Hypothalamus (tissue), 51 donors: ENCODE measurements around the gene FHIT.
A peak's percentile ranks its signal among the peaks of the same experiment; 100 is the strongest.

Experiments used
- DNase-seq, 51 donors: peaks; one replicate each; lab custom pipeline; 2025; lab: John Stamatoyannopoulos, UW

Gene FHIT

DNA sequence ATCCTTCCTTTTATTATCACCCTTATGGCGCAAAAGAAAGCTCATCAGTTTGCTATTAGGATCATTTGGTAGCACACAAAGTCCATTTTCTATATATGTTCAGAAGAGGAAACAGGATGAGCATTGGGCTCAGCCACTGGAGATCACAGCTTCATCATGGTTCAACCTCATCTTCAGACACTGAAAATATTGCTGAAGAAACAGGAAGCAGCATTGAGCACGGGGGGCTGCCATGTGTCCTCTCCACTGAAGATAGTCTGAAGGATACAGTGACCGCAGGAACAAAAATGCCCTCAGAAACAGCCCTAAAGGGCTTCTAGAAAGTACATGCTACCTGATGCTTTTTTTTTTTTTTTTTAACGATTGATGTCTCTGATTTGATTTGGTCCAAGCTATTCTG, 1366.2 kb downstream of the FHIT start:
- peak in 11 of 51 donors; percentile 2 to 28 (median 10) for DNase-seq

DNA sequence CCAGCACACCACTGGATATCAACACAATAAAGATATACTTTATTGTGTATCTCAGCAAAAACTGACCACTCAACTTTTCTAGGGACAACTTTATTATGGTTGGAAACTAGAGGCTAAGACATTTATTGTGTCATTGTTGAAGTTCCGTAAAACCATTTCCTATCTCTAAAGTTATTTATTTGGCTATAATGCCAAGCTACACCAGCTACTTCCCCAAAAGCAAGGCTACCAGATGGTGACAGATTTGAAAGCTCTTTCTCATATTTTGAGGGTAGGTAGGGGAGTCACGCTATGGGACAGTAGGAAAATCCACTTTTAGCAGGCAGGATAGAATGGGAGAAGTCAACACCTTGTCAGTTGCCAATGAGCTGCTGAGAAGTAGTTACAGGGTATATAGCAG, 1366.8 kb downstream of the FHIT start:
- DNase-seq: no peak

DNA sequence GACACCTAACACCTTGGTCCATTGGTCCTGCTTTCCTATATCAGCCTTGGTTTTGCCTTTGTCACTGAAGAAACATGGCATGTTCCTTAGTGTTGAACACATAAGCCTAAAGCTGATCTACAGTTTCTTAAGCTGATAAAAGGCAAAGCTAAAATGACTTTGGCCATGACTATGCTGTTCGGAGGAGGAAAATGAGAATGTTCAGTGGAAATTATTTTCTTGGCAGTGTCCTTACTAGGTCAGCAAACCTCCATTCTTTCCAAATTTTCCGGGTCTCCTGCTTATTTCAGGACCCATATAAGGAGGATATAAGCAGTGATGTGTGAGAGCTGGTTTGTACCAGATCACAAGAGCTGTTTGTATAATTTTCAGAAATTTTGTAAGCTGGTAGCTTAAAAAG, 1368.5 kb downstream of the FHIT start:
- DNase-seq: no peak

DNA sequence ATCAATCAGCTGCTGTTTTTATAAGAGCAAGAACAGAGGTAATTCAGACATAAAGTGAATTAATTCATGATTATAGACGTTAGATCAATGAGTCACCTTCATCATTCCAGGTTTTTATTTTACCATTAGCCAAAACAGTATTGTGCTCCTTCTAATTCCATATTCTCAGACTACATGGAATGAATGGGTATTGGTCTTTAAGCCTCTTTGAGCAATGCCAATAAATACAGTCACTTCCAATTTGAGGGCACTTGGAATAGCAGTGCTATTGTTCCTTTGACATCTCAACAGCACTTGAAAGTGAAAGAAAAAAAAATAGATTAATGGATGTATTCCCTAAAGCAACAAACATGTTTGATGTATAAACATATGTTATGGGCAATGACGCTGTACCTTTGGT, 1370.5 kb downstream of the FHIT start:
- DNase-seq: no peak

DNA sequence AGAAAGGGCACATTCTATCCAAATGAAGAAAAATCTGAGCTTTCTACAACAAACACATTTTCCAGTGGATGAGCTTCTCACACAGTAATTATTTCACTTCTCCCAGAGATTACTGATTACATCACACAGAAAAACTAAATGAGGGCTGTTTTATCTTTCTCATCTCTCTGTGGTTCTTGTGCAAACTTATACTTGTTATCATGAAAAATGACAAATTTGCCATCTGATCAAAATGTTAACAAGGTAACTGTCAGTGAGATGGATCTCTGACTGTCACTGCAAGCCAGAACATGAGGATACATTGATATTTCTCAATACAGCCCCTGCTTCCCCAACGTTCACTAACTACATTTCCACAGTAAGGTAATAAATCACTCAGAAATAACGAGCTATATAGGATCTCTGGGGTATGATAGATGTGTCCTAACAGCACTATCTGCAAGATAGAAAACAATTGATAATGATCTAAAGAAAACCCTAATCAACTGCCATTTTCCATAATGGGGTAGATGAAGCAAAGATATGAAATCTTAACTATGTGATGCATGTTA, 1372.1 kb downstream of the FHIT start:
- DNase-seq: no peak

DNA sequence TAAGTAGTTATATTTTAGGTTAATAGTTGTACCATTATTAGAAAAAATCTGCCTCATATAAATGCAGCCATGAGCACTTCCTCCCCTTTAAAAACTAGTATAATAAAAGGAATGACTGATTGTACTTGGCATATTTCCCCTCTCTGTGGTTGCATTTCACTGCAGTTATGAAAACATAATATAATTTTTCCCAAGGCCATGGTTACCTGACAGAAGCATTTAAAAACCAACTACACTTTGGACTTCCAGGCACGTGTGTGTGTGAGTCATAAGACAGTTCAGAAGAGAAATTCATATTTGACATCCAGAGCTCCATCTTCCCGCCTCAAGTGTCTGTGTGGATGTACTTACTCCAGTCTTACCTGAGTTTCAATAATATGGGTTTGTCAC, 1373.2 kb downstream of the FHIT start:
- DNase-seq: no peak

DNA sequence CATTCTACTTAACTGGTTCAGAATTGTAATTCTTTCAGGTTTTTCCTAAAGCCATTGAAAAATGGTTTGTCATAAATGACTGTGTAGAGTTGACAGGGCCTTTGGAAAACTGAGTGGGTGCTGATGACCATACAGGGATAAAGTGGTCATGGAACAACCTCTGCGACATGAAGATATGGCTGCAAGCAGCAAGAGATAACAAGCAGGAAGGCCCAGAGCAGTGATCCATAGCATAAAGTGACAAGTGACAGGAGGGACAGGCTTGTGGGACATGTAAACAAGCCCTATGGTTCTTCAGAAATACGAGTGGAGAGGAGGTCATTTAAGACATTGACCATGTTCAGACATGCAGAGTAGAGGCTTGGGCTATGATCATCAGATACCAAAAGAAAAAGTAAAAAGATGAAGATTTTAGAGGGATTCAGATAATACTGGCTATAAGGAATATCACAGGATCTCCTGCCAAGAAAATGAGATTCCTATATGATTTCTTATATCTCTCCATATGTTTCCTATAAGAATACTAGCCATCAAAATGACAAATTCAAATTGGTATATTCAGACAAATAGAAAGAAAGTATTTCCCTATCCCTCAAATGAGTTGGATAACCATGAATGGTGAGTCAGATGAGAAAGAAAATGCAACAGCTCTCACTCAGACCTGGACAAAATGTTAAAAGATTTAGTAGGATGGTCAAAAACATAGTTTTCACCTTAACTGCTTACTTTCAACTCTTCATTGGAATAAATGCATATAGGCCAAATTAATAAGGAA, 1373.8 kb downstream of the FHIT start:
- no peak for DNase-seq

DNA sequence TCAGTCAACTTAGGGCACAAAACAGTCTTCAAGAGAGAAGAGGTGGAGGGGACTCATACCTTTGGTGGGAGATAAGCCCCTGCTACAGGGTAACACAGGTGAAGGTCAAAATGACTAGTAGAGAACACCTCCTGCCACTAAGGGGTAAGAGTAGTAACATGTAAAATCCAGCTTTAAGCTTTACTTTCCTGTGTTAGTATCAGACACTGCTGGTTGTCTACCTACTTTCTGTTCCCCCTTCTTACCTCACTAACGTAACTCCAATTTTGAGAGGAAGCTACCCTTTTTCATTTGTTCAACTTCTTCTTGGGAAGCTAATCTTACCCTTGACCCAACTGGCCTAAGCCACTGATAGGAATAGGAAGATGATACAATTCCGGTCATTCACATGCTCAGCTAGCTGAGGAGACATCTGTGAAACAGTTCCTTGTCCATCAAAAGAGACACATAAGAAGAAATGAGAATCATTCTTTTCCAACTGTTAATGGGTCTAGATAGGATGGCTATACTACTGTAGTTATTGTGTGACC, 1374.7 kb downstream of the FHIT start:
- DNase-seq: peak in 2 of 51 donors; percentile 1 to 19

DNA sequence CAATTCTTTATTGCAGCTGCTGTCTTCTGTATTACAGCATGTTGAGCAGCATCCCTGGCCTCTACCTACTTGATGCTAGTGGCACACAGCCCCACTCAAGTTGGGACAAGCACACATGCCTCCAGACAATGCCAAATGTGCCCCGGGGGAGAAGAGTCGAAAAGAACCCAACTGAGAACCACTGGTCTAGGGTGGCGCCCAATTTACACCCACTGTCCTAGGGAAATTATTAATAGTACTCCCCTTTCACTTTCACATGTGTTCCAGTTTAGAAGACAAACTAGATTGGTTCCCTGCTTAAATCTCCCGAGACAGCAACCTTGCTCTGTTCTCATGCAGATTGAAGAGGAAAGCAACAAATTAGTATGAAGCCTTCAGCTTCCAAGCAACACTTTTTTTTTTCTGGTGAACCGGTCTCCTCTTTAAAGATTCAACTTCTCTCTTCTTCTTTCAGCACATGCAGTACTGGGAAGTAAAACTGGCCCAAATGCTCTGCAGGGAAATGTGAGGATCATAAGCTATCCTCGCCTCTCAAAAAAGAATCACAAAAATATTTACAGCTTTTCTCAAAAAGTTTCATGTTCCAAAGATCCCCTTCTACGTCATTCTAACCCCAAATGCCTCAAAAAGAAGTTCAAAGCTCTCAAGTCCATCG, 1377.5 kb downstream of the FHIT start:
- peak in 1 of 51 donors; percentile 8 for DNase-seq

DNA sequence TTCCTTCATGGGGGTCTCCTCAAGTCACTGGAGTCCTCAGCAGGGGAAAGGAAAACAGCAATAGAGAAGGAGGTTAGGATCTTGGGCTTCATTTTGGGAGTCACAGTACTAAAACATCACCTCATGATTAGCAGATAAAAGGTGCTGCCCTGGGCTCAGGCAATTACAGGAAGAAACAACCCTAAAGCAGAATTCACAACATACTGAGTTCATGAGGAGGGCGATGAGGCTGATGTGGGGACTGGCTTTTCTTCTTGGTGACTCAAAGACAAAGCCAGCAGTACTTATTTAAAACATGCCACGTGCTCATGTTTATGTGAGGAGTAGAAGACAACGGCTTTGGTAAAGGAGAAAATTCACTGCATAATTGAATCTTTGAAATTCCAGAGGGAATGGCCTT, 1379.1 kb downstream of the FHIT start:
- DNase-seq: no peak

DNA sequence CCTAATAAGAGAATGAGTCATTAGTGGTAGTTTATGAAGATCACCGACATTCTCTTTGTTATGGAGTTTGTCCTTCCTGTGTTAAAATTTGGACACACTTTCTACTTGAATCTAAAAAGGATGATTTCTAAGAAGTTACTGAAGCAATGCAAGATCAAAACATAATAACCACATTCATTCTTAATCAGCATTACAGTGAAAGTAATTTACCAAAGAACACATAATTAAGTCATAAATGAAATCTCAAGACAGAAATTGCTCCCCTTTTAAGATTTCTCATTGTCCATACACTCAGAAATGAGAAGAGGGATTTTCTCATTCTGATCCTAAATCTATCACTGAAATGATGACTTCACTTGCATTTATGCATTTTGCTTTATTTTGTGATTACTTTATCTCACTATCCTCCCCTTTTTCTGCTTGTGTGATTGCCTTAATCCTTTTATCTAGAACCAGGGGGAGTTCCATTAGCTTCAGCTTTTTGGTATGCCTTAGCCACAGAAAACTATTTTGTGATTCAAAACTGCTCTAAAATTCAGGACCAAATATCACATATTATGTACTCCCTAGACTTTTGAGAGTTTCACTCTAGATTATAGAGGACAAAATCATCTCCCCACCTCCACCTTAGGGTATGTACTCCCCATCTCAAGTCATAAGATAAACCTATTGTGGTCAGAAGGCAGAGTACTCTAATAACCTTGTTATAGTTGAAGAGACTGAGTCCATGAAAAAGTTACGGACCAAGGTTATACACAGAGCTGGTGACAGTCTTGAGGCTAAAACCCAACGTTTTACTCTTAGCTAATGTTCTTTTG, 1383.9 kb downstream of the FHIT start:
- no peak for DNase-seq

DNA sequence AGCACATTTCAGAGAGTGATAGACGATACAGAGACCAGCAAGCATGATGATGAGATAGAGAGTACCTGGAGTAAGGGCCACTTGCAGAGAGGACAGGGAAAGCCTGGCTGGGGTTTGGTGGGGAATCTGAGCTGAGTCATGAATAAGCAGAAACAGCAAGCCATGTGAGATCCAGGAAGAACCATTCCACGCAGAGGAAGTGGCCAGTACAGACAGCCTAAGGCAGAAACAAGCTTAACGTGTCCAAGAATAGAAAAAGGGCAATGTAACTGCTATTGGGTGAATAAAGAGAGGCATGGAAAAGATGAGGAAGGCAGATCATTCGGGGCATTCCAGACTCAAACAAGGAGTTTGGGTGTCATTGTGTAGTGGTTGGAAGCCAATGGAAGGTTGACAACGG, 1385.2 kb downstream of the FHIT start:
- DNase-seq: peak in 6 of 51 donors; percentile 6 to 19 (median 8)

DNA sequence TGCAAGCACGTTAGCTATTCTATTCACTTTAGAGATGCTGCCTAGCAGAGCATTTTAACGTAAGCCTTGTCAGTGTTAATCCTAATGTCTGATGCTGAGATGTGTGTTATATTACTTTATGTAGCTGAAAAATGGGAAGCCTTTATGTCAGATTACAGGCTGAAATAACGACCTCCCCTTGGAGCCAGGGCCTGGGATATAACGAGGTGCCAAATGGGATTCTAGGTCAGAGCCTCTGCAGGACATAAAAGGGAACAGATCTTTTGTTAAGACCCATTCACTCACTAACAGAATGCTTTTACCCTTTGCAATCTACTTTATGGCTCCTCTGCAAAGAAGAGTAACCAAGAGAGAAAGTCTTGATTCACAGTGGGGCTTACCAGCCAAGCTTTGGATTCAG, 1385.9 kb downstream of the FHIT start:
- DNase-seq: no peak

DNA sequence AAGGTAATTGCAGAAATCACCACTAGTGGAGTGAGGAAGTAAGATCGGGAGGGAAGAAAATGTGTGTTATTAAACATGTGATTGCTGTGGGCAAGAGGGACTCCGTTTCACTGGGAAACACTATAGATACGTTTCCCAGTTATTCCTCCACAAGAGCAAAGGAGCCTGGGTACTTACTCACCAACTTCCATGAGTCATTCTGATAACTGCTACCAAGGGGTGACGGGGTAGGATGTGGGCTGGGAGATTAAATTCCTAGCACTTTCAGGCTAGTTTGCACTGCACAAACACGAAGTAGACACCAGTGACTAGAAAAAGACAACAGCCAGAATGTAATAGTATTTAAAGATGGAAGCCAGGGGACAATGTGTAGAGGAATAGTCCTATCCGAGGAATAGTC, 1388.6 kb downstream of the FHIT start:
- no peak for DNase-seq

DNA sequence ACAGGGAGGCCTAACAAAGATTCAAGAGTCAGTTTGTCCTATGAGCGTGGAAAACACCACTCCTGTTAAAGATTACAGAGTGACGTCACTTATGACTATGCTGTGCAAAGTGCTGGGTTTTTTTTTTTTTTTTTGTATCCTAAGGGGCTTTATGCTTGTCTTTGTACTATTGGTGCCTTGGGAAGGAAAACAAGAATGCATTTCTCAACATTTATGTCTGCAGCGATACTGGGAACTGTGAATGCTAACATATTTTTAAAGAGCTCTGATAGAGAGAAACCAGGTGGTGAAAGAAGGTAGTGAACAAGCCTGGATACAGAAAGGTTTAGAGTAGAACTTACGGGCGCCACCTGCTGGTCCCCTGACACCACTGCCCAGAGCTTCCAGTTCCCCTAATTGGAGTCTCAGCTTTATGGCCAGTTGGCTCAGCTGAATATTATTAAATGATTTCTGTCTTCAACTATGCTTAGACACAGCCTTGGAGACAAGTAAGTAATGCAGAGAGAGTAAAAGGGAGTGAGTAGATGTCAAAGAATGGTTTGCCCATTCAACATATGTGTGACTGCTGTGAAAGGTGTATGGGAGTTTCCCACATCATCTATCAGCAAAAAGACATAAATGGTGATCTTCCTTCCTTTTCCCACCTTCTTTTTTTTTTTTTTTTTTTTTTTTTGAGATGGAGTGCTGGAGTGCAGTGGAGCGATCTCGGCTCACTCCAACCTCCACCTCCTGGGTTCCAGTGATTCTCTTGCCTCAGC, 1393.5 kb downstream of the FHIT start:
- peak in 40 of 51 donors; percentile 1 to 75 (median 38) for DNase-seq

DNA sequence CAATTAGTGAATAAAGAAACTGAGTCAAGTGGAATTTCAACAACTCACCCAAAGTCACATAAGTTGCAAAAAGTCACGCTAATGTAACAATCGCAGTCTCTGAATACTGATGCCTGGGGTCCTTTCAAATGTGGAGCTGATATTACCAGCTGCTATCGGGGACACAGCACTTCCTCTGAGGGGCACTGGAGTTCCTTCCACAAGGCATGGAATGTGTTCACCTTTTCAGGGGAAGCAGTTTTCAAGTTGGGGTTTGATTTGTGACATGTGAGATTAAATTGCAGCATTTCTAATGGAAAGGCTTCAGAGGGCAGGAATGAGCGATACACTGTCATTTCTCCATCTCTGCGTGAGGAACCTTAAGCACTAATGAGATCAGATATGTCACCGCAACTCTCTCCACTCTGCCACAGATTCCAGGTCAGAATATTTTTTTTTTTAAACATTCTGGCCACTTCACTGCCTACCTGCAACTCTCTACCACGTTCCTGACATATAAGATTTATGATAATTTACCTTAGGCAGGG, 1394.3 kb downstream of the FHIT start:
- no peak for DNase-seq

DNA sequence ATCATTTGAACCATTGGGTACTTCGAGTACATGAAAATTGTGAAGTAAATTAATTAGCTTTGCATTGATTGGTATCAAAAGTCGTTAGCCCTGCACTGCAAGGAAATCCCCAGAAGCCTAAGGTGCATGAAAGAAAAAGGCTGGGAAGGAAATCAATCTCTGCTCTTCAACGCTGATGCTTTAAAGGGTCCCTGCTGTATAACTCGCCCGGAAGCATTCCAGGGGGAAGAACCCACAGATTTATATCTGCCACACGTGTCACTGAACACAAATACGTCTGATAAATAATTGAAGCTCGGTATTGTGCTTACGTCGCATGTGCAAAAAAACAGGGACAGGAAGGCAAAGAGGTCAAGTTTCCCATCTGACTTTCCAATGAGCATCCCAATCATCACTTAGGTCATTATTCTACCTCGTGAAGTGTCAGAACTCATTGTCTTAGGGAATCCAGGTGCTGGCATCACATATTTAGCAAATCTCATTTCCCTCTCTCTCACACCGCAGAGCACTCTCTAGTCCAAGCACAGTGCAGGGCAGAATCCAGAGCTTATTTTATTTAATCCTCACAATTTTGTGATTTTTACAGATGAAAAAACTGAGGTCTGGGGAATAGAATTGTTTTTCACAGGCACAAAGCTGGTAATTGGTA, 1397.1 kb downstream of the FHIT start:
- DNase-seq: no peak

DNA sequence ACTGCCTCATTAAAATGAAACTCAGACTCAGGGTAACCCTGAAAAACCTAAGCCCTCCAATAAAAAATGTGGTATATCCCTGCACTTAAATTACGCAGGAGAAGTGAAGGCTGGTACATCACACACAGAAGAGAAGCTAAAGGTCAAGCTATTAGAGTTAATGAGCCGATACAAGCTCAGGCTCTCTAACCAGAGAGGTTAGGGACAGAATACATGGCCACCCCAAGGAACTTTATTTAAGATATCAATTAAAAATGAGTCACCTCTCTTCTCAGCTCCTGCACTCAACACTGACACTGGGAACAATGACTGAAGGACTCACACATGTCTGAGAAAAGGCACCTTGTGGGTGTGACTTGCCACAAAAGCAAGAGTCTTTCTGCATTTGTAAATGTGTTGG, 1400.8 kb downstream of the FHIT start:
- no peak for DNase-seq

DNA sequence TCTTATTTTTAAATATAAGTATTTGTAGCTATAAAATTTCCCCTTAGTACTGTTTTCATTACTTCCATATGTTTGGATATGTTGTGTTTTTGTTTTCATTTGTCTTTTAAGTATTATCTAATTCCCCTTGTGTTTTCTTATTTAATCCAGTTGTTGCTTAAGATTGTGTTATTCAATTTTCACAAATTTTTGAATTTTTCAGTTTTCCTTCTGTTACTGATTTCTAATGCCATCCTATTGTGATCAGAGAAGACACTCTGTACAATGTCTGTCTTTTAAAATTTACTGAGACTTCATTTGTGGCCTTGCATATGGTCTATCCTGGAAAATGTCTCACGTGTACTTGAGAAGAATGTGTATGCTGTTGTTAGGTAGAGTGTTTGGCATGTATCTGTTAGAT, 1405.9 kb downstream of the FHIT start:
- no peak for DNase-seq
